Kidney epithelial cell (primary cell): Measurements from ENCODE around the gene APP. TPM values are rescaled to one million over a fixed set of nuclear protein-coding genes. Genes with fewer than 3 reads are reported as not detected.

Experiments
- DNase-seq: peaks from one replicate; pipeline ENCODE4 v3.0.0-alpha.2; 2010; ENCODE audit warnings: low read depth
- H3K27me3 ChIP-seq: 2 replicates; pipeline ENCODE4 v1.6.0; 2011; ENCODE audit warnings: low read length; ENCODE audit not compliant: control insufficient read depth, insufficient read depth
- H3K36me3 ChIP-seq: 2 replicates; pipeline ENCODE4 v1.5.1; 2011; ENCODE audit warnings: low read length; ENCODE audit not compliant: control insufficient read depth, insufficient read depth
- H3K4me3 ChIP-seq: 2 replicates; pipeline ENCODE4 v1.5.1; 2011; ENCODE audit warnings: low read depth, mild to moderate bottlenecking, control low read depth, low read length
- CTCF ChIP-seq: IDR thresholded peaks from 2 replicates; pipeline ENCODE4 v1.5.1; 2011; ENCODE audit warnings: mild to moderate bottlenecking, moderate library complexity, low read length, control low read depth, inconsistent platforms; ENCODE audit not compliant: insufficient read depth, poor library complexity, severe bottlenecking
- total RNA-seq: library from RNA; depleted of rRNA; stranded (reverse); fragments of >200 nt; gene quantifications from 2 replicates; pipeline ENCODE4 v1.2.3, GENCODE V29; 2015

Gene APP
- total RNA-seq, 1 donor from 2014 or later, result 624 TPM

GRCh38 chr21:25980710-25981109, 189.9 kb downstream of the APP start:
- no peak for TF ChIP-seq CTCF
- no peak for DNase-seq
- H3K27me3 ChIP-seq, result no peaks in the 10 kb centered on the region
- H3K36me3 ChIP-seq, result peaks cover 3% of the 10 kb centered on the region
- H3K4me3 ChIP-seq, result no peak overlapping the region

GRCh38 chr21:25979845-25980616, 190.5 kb downstream of the APP start:
- no peak for DNase-seq
- TF ChIP-seq CTCF, result no peak
- no peaks in the 10 kb centered on the region for H3K27me3 ChIP-seq
- no peak overlapping the region for H3K4me3 ChIP-seq
- H3K36me3 ChIP-seq, result peaks cover 4% of the 10 kb centered on the region

- peaks cover 7% of the 10 kb centered on the region for H3K36me3 ChIP-seq
- no peaks in the 10 kb centered on the region for H3K27me3 ChIP-seq
- DNase-seq, result no peak
- no peak overlapping the region for H3K4me3 ChIP-seq
- TF ChIP-seq CTCF, result no peak
Measured at GRCh38 chr21:25977068-25977611, 193.4 kb downstream of the APP start.

GRCh38 chr21:25974964-25975363, 195.6 kb downstream of the APP start:
- TF ChIP-seq CTCF, result no peak
- H3K36me3 ChIP-seq, result peaks cover 8% of the 10 kb centered on the region
- DNase-seq, result no peak
- H3K4me3 ChIP-seq, result no peak overlapping the region
- no peaks in the 10 kb centered on the region for H3K27me3 ChIP-seq

GRCh38 chr21:25970254-25970930, 200.2 kb downstream of the APP start:
- Histone ChIP-seq H3K36me3 (peaks cover 7% of the 10 kb centered on the region), H3K27me3 (no peaks in the 10 kb centered on the region), H3K4me3 (no peak overlapping the region)
- no peak for TF ChIP-seq CTCF
- DNase-seq, result no peak
